ENCODE data around the gene SACS. TPM values are rescaled to one million over a fixed set of nuclear protein-coding genes. Genes with fewer than 3 reads are reported as not detected.

SACS gene
- total and polyA plus RNA-seq, 2 donors (not counting 1 experiment from before 2014, with no cell fraction given), result 6.8 to 21.4 TPM

DNA sequence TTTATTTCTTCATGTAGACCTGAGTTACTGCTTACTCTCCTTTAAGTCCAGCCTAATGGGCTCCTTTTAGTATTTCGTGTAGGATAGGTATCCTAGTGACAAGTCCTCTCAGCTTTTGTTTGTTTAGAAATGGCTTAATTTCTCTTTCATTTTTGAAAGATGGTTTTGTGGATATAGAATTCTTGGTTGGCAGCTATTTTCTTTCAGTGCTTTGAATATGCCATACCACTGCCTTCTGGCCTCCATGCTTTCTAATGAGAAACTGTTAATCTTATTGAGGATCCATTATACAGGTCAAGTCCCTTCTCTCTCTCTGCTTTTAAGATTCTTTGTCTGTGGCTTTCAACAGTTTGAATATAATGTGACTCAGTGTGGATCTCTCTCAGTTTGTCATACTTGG, 46.8 kb upstream of the SACS start:
- Histone ChIP-seq H3K9me3 (ENCODE audit: control extremely low read depth in 1 of 3, control insufficient read depth in 2 of 3, insufficient read depth in 1 of 3, low read length in 2 of 3) (peaks cover 8 to 24% (median 12%) of the 10 kb centered on the region in 3 donors), H3K4me1 (ENCODE audit: control insufficient read depth in 2 of 2, insufficient read depth in 2 of 2, low read length in 2 of 2) (no peaks in the 10 kb centered on the region), H3K79me2 (ENCODE audit: control insufficient read depth, insufficient read depth, low read length) (no peaks in the 10 kb centered on the region), H3K4me2 (replicated peaks; ENCODE audit: low read depth, low read length, poor library complexity, severe bottlenecking) (no peak overlapping the region), H3K27me3 (replicated peaks in 1 of 4; ENCODE audit: control extremely low read depth in 1 of 4, control insufficient read depth in 3 of 4, insufficient read depth in 4 of 4, low read length in 3 of 4) (peaks cover 0 to 6% (median 0%) of the 10 kb centered on the region in 4 experiments), H3K36me3 (replicated peaks in 1 of 2; ENCODE audit: control extremely low read depth in 1 of 2, control insufficient read depth in 1 of 2, extremely low read depth in 1 of 2, insufficient read depth in 2 of 2, low read length in 1 of 2) (no peaks in the 10 kb centered on the region), H3K4me3 (ENCODE audit: control extremely low read depth in 1 of 5, extremely low read depth in 1 of 5, insufficient read depth in 1 of 5, low read depth in 2 of 5, low read length in 4 of 5) (no peak overlapping the region), H2AFZ (ENCODE audit: insufficient read depth, low read depth, low read length, poor library complexity, severe bottlenecking) (no peak overlapping the region), H3K9ac (ENCODE audit: low read length) (no peak overlapping the region), H3K27ac (ENCODE audit: low read length in 2 of 2) (no peak overlapping the region), H4K20me1 (ENCODE audit: control insufficient read depth, insufficient read depth, low read length, poor library complexity, severe bottlenecking) (no peaks in the 10 kb centered on the region)
- no CpG with 5 or more reads among the region's 1 CpG for WGBS (ENCODE audit: insufficient coverage)
- H3K27ac Mint-ChIP-seq, result no peak overlapping the region
- no peak for ATAC-seq (ENCODE audit: low read depth)
- TF ChIP-seq, protein P1, sequence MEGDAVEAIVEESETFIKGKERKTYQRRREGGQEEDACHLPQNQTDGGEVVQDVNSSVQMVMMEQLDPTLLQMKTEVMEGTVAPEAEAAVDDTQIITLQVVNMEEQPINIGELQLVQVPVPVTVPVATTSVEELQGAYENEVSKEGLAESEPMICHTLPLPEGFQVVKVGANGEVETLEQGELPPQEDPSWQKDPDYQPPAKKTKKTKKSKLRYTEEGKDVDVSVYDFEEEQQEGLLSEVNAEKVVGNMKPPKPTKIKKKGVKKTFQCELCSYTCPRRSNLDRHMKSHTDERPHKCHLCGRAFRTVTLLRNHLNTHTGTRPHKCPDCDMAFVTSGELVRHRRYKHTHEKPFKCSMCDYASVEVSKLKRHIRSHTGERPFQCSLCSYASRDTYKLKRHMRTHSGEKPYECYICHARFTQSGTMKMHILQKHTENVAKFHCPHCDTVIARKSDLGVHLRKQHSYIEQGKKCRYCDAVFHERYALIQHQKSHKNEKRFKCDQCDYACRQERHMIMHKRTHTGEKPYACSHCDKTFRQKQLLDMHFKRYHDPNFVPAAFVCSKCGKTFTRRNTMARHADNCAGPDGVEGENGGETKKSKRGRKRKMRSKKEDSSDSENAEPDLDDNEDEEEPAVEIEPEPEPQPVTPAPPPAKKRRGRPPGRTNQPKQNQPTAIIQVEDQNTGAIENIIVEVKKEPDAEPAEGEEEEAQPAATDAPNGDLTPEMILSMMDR (IDR thresholded peaks at IDR 0.05), result no peak
- no peak for TF ChIP-seq EZH2 (IDR thresholded peaks at IDR 0.05; ENCODE audit: borderline replicate concordance, insufficient read depth, low read depth, low read length, poor library complexity, severe bottlenecking)
- peaks cover 12% of the 10 kb centered on the region for H3K9me3 Mint-ChIP-seq (ENCODE audit: insufficient read depth)
- H3K27me3 Mint-ChIP-seq, result peaks cover 21% of the 10 kb centered on the region
- H3K4me1 Mint-ChIP-seq, result no peaks in the 10 kb centered on the region
- no peak overlapping the region for H3K4me3 Mint-ChIP-seq
- intact Hi-C loops (cut with micrococcal nuclease), result no loop called here
- POLR2A ChIA-PET, result no interaction called here
- DNase-seq, result no peak
- CTCF ChIA-PET, result interaction anchor here (1.1 kb wide), 1 partner anchor 439 kb away, joined by 3 read pairs; no protein-coding TSS in a partner anchor

DNA sequence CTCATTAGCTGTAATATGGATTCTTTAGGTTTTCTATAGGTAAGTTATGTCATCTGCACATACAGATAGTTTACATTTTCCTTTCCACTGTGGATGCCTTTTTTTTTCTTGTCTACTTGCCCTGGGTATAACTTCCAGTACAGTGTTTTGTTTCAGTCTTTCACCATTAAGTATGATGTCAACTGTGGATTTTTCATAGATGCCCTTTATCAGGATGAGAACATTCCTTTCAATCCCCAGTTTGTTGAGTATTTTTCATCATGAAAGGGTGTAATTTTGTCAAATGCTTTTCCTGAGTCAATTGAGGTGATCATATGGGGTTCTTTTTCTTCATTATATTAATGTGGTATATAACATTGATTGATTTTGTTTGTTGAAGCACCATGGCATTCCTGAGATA, 43.6 kb upstream of the SACS start:
- intact Hi-C loops (cut with micrococcal nuclease), result no loop called here
- Mint-ChIP-seq H3K27ac (no peak overlapping the region), H3K9me3 (ENCODE audit: insufficient read depth) (peaks cover 12% of the 10 kb centered on the region), H3K27me3 (peaks cover 24% of the 10 kb centered on the region), H3K4me1 (no peaks in the 10 kb centered on the region), H3K4me3 (no peak overlapping the region)
- CTCF ChIA-PET, result no interaction called here
- Histone ChIP-seq H3K36me3 (replicated peaks in 1 of 2; ENCODE audit: control extremely low read depth in 1 of 2, control insufficient read depth in 1 of 2, extremely low read depth in 1 of 2, insufficient read depth in 2 of 2, low read length in 1 of 2) (no peaks in the 10 kb centered on the region), H3K79me2 (ENCODE audit: control insufficient read depth, insufficient read depth, low read length) (no peaks in the 10 kb centered on the region), H3K27ac (ENCODE audit: low read length in 2 of 2) (no peak overlapping the region), H3K4me2 (replicated peaks; ENCODE audit: low read depth, low read length, poor library complexity, severe bottlenecking) (no peak overlapping the region), H4K20me1 (ENCODE audit: control insufficient read depth, insufficient read depth, low read length, poor library complexity, severe bottlenecking) (no peaks in the 10 kb centered on the region), H2AFZ (ENCODE audit: insufficient read depth, low read depth, low read length, poor library complexity, severe bottlenecking) (no peak overlapping the region), H3K9me3 (ENCODE audit: control extremely low read depth in 1 of 3, control insufficient read depth in 2 of 3, insufficient read depth in 1 of 3, low read length in 2 of 3) (peaks cover 8 to 24% (median 11%) of the 10 kb centered on the region in 3 donors), H3K27me3 (replicated peaks in 1 of 4; ENCODE audit: control extremely low read depth in 1 of 4, control insufficient read depth in 3 of 4, insufficient read depth in 4 of 4, low read length in 3 of 4) (peaks cover 0 to 6% (median 0%) of the 10 kb centered on the region in 4 experiments), H3K4me3 (ENCODE audit: control extremely low read depth in 1 of 5, extremely low read depth in 1 of 5, insufficient read depth in 1 of 5, low read depth in 2 of 5, low read length in 4 of 5) (no peak overlapping the region), H3K4me1 (ENCODE audit: control insufficient read depth in 2 of 2, insufficient read depth in 2 of 2, low read length in 2 of 2) (no peaks in the 10 kb centered on the region), H3K9ac (ENCODE audit: low read length) (no peak overlapping the region)
- DNase-seq (no peak), ATAC-seq (ENCODE audit: low read depth) (no peak)
- TF ChIP-seq, protein P1 (IDR thresholded peaks at IDR 0.05), result no peak
- TF ChIP-seq EZH2 (IDR thresholded peaks at IDR 0.05; ENCODE audit: borderline replicate concordance, insufficient read depth, low read depth, low read length, poor library complexity, severe bottlenecking), result no peak
- POLR2A ChIA-PET, result no interaction called here
